C4-2B (cell line): ENCODE measurements around the gene SRRM3.

Source experiments
- H3K27ac ChIP-seq: fragments of 450-650 bp; 2 replicates; pipeline ENCODE4 v1.5.1; 2017
- CTCF ChIP-seq: fragments of 450-650 bp; conservative IDR thresholded peaks from 2 replicates; pipeline ENCODE4 v1.5.1; 2017; ENCODE audit warnings: mild to moderate bottlenecking
- ZFX ChIP-seq: fragments of 450-650 bp; IDR thresholded peaks from 2 replicates; pipeline ENCODE4 v1.6.1; 2017

SRRM3 gene

GRCh38 chr7:76187272-76187671 lies 14.4 kb upstream of the SRRM3 start:
- TF ChIP-seq ZFX, result no peak
- TF ChIP-seq CTCF, result no peak
- H3K27ac ChIP-seq, result no peak overlapping the region

- TF ChIP-seq CTCF (no peak), ZFX (no peak)
- no peak overlapping the region for H3K27ac ChIP-seq
These were observed 12.4 kb upstream of the SRRM3 start for GRCh38 chr7:76189276-76189675.

GRCh38 chr7:76191783-76192240 lies 9.9 kb upstream of the SRRM3 start:
- H3K27ac ChIP-seq, result no peak overlapping the region
- TF ChIP-seq ZFX, result no peak
- no peak for TF ChIP-seq CTCF

GRCh38 chr7:76193466-76193865 lies 8.2 kb upstream of the SRRM3 start:
- H3K27ac ChIP-seq, result no peak overlapping the region
- TF ChIP-seq CTCF (no peak), ZFX (no peak)

- no peak for TF ChIP-seq CTCF
- no peak for TF ChIP-seq ZFX
- H3K27ac ChIP-seq, result no peak overlapping the region
These were observed 7.8 kb upstream of the SRRM3 start for GRCh38 chr7:76193883-76194282.

- no peak overlapping the region for H3K27ac ChIP-seq
- TF ChIP-seq CTCF (no peak), ZFX (no peak)
These were observed 4.9 kb upstream of the SRRM3 start for GRCh38 chr7:76196786-76197185.

GRCh38 chr7:76198202-76198601 lies 3.5 kb upstream of the SRRM3 start:
- TF ChIP-seq CTCF (no peak), ZFX (no peak)
- no peak overlapping the region for H3K27ac ChIP-seq
